Tibial nerve (tissue), 4 donors: ENCODE results near the gene PSMB8.

ENCODE experiments used
- EP300 ChIP-seq, 2 donors: sonication (generic); formaldehyde crosslinking; IDR thresholded peaks; one replicate each; pipeline ENCODE4 v1.6.1; 2017; ENCODE audit warnings: antibody characterized with exemption in 2 of 2, mild to moderate bottlenecking in 1 of 2
- TF ChIP-seq, protein P1 (sequence below), 5 experiments: fragments of 200-600 bp in 3 of 5; fragments of 450-650 bp in 2 of 5; sonication (generic) in 3 of 5; IDR thresholded peaks; one replicate each; pipeline ENCODE4 v1.5.1; 2016 to 2019; ENCODE audit warnings: antibody characterized with exemption in 5 of 5, mild to moderate bottlenecking in 3 of 5, moderate library complexity in 2 of 5

DNA sequence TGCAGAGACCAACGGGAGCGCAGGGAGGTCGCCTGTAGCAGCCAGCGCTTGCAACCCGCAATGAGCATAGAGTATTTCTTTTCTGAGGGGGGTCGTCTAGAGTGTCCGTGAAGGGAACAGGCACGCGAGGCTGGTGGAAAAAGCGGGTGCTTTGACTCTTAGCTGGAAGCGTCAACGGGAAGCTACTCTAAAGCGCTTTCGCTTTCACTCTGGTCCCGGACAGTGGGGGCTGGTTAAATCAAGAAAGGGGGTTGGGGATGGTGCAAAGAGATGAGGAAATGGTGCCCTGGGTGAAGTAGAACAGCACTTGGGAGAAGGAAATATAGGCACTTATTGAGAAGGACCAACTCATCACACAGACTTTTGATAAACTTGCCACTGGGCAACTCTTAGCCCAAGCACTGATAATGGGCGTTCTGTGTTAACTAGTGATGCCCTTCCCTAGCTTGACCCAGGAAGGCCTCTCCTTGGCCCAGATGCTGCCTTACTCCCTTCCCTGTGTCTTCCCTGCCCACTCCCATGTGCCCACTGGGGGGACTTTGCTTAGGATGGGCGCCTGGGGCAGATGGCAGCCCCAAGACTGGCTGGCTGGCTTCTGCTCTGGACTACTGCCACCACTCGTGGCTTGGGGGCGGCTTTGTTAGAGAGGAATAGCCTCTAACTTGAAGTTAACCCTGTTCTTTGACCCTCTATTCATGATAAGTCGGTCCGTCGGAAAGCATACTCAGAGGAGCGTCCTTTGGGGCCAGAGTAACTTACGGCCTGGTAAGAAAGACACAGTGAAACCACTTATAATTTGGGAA is 10.7 kb upstream of the PSMB8 start:
- TF ChIP-seq, protein P1, sequence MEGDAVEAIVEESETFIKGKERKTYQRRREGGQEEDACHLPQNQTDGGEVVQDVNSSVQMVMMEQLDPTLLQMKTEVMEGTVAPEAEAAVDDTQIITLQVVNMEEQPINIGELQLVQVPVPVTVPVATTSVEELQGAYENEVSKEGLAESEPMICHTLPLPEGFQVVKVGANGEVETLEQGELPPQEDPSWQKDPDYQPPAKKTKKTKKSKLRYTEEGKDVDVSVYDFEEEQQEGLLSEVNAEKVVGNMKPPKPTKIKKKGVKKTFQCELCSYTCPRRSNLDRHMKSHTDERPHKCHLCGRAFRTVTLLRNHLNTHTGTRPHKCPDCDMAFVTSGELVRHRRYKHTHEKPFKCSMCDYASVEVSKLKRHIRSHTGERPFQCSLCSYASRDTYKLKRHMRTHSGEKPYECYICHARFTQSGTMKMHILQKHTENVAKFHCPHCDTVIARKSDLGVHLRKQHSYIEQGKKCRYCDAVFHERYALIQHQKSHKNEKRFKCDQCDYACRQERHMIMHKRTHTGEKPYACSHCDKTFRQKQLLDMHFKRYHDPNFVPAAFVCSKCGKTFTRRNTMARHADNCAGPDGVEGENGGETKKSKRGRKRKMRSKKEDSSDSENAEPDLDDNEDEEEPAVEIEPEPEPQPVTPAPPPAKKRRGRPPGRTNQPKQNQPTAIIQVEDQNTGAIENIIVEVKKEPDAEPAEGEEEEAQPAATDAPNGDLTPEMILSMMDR (IDR thresholded peaks at IDR 0.05): no peak
- TF ChIP-seq EP300 (IDR thresholded peaks at IDR 0.05): no peak
